ENCODE data around the gene SMG7.

Gene SMG7

GRCh38 chr1:183598386-183598785, 126.1 kb downstream of the SMG7 start:
- POLR2A ChIA-PET (ENCODE audit: low non-redundant PET), result no interaction called here
- no peak for DNase-seq (ENCODE audit: low spot score)
- CTCF ChIA-PET, result no interaction called here
- H3K27ac ChIP-seq, result no peak overlapping the region
- TF ChIP-seq CTCF (conservative IDR thresholded peaks at IDR 0.05; ENCODE audit: low read depth), result no peak

GRCh38 chr1:183600136-183600535, 127.8 kb downstream of the SMG7 start:
- ChIA-PET POLR2A (ENCODE audit: low non-redundant PET) (no interaction called here), CTCF (interaction anchor here (0.8 to 1.1 kb wide), 2 partner anchors 15 to 33 kb away, joined by 3 read pairs; no protein-coding TSS in a partner anchor)
- DNase-seq (ENCODE audit: low spot score), result no peak
- no peak overlapping the region for H3K27ac ChIP-seq
- TF ChIP-seq CTCF (conservative IDR thresholded peaks at IDR 0.05; ENCODE audit: low read depth), result no peak

GRCh38 chr1:183600634-183601033, 128.3 kb downstream of the SMG7 start:
- TF ChIP-seq CTCF (conservative IDR thresholded peaks at IDR 0.05; ENCODE audit: low read depth), result no peak
- ChIA-PET POLR2A (ENCODE audit: low non-redundant PET) (no interaction called here), CTCF (interaction anchor here (0.8 to 1.1 kb wide), 2 partner anchors 15 to 33 kb away, joined by 3 read pairs; no protein-coding TSS in a partner anchor)
- DNase-seq (ENCODE audit: low spot score), result no peak
- no peak overlapping the region for H3K27ac ChIP-seq

GRCh38 chr1:183602510-183602909, 130.2 kb downstream of the SMG7 start:
- H3K27ac ChIP-seq, result no peak overlapping the region
- DNase-seq (ENCODE audit: low spot score), result no peak
- POLR2A ChIA-PET (ENCODE audit: low non-redundant PET), result no interaction called here
- CTCF ChIA-PET, result interaction anchor here (0.6 to 0.7 kb wide), 2 partner anchors 309 to 512 kb away, joined by 4 read pairs; no protein-coding TSS in a partner anchor
- no peak for TF ChIP-seq CTCF (conservative IDR thresholded peaks at IDR 0.05; ENCODE audit: low read depth)
